Skeletal muscle satellite cell (primary cell): ENCODE results near the gene CEP152.

ENCODE experiments used
- H3K27me3 ChIP-seq: 2 replicates; pipeline ENCODE4 v1.7.0; 2013; ENCODE audit warnings: low read length; ENCODE audit not compliant: control insufficient read depth, insufficient read depth
- H3K36me3 ChIP-seq: 2 replicates; pipeline ENCODE4 v1.7.0; 2013; ENCODE audit warnings: mild to moderate bottlenecking, control low read depth, low read length; ENCODE audit not compliant: insufficient read depth
- H3K4me1 ChIP-seq: 2 replicates; pipeline ENCODE4 v1.7.0; 2013; ENCODE audit warnings: low read length; ENCODE audit not compliant: control insufficient read depth, insufficient read depth
- H3K4me2 ChIP-seq: 2 replicates; pipeline ENCODE4 v1.7.0; 2013; ENCODE audit warnings: mild to moderate bottlenecking, low read length
- H3K4me3 ChIP-seq: 2 replicates; pipeline ENCODE4 v1.7.0; 2013; ENCODE audit warnings: low read length
- H3K9ac ChIP-seq: 2 replicates; pipeline ENCODE4 v1.7.0; 2013; ENCODE audit warnings: mild to moderate bottlenecking, low read depth, low read length, moderate library complexity
- H3K9me3 ChIP-seq: replicated peaks from 2 replicates; pipeline ENCODE4 v1.7.0; 2013; ENCODE audit warnings: mild to moderate bottlenecking, control low read depth, low read length

The CEP152 gene

DNA sequence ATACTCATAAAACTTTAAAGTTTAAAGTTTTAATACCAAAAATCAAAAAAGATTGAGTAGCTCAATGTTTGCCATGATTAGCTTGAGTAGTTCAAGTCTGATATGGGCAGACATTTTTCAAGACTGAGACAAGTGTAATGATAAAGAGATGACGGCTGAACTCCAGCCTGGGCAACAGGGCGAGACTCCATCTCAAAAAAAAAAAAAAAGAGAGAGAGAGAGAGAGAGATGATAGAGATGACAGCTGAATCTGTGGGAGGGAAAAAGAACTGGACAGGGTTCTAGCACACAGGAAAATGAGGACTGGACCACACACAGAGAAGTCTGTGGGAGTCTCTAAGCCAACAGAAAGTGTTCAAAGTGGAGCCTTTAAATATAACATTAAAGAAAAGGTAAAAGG lies 25.2 kb downstream of the CEP152 start:
- Histone ChIP-seq H3K9me3 (no peaks in the 10 kb centered on the region), H3K27me3 (no peaks in the 10 kb centered on the region), H3K4me1 (peaks cover 5% of the 10 kb centered on the region), H3K4me3 (no peak overlapping the region), H3K9ac (no peak overlapping the region), H3K36me3 (peaks cover 7% of the 10 kb centered on the region), H3K4me2 (no peak overlapping the region)

DNA sequence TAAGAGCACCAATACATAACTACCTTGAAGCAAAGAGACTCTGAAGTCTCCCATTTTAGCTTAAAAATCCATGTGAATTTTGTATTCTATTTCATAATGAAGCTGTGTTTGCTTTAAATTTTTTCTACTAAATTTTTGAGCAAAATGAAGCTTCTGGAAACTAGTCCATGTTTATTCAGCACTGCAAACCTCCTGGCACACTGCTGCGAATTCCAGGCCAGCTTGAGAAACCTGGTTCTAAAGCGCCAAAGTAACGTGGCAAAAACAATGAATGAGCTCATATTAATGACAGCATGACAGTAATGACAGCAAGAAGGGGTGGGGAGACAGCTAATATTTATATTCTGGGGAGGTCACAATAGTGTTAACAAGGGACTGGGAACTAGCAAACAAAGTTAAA lies 25.7 kb downstream of the CEP152 start:
- peaks cover 5% of the 10 kb centered on the region for H3K4me1 ChIP-seq
- no peak overlapping the region for H3K9ac ChIP-seq
- no peaks in the 10 kb centered on the region for H3K9me3 ChIP-seq
- peaks cover 7% of the 10 kb centered on the region for H3K36me3 ChIP-seq
- no peak overlapping the region for H3K4me2 ChIP-seq
- H3K4me3 ChIP-seq, result no peak overlapping the region
- no peaks in the 10 kb centered on the region for H3K27me3 ChIP-seq

DNA sequence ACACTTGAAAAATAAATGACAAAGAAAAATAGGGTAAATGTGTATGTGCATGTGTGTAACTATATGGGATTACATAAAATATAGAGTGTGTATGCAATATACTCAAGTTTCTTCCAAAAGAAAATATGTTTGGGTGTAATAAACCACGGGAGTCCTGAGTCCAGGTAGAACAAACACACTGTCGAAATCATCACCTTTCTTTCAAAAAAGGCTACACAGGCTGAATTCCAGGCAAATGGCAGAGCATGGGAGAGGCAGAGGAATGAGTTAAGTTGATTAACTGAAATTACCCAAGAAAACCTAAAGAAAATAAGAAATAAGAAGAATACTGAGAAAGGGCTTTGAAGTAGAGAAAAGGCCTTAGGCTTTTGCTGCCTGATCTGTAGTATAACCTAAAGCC lies 26.1 kb downstream of the CEP152 start:
- Histone ChIP-seq H3K4me1 (peaks cover 5% of the 10 kb centered on the region), H3K4me3 (no peak overlapping the region), H3K4me2 (no peak overlapping the region), H3K9ac (no peak overlapping the region), H3K9me3 (no peaks in the 10 kb centered on the region), H3K27me3 (no peaks in the 10 kb centered on the region), H3K36me3 (peaks cover 7% of the 10 kb centered on the region)

DNA sequence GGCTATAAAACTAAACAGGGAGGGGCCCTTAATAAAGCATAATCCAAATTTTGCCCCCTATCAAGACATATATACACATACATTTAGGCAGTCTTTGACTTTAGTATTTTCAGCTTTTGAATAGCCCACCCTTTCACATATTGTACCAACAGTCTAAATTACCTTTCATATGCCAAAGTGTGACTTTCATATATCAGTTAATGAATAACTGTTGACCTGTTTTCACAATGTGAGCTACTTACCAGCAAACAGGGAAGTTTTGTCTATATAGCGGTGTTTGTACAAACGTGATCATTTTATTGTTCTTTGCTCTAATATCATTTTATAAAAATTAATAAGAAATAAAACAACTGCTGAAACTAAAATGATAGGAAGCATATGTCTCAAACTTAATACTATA lies 28.0 kb downstream of the CEP152 start:
- Histone ChIP-seq H3K27me3 (no peaks in the 10 kb centered on the region), H3K9ac (no peak overlapping the region), H3K36me3 (peaks cover 7% of the 10 kb centered on the region), H3K4me3 (no peak overlapping the region), H3K9me3 (no peaks in the 10 kb centered on the region), H3K4me1 (peaks cover 5% of the 10 kb centered on the region), H3K4me2 (no peak overlapping the region)

DNA sequence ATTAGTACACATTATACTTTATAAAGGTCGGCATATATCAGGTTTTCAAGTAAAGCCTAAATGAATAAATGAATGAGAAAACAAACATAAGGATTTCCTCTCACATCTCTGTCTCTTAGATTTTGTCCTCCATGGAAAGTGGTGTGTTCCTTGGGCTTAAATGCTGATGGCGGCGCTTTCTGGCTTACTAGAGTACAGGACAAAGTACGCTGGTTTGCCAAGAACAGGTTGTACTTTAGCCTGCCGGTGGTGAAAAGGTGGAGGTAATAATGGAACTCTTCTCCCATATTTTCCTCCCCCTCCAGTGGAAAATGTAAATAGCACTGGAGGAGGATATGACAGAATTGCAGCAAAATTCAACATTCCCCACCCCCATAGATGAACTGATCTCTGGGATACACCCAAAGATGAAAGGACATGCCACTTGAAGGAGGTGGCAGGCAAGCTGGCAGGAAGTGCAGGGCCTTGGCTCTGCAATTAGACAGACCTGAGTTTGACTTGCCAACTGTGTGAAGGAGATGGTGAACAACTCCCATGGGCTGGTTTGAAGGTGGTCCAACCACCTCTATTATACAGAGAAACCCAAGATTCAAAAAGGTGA lies 29.3 kb downstream of the CEP152 start:
- Histone ChIP-seq H3K27me3 (no peaks in the 10 kb centered on the region), H3K36me3 (peaks cover 7% of the 10 kb centered on the region), H3K4me1 (peaks cover 5% of the 10 kb centered on the region)

DNA sequence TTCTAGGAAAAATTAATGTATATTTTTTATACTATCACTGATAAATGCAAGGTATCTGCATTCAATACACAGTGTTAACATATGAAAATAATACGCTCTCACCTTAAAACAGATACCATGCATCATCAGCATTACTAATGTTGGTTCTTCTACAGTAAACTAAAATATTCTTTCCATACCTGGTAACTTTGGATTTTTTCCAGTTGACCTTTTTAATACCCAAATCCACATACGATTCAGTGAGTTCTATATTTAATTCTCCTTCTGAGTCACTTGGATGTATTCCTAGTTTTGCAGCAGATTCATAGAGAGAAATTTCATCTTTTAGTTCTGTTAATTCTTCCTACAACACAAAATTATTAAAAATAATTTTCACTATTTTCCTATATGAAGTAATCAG lies 29.9 kb downstream of the CEP152 start:
- H3K4me1 ChIP-seq, result peaks cover 5% of the 10 kb centered on the region
- no peak overlapping the region for H3K9ac ChIP-seq
- no peak overlapping the region for H3K4me3 ChIP-seq
- H3K27me3 ChIP-seq, result no peaks in the 10 kb centered on the region
- no peaks in the 10 kb centered on the region for H3K9me3 ChIP-seq
- H3K4me2 ChIP-seq, result no peak overlapping the region
- H3K36me3 ChIP-seq, result peaks cover 7% of the 10 kb centered on the region

More for the DNA sequence above, 29.3 kb downstream of the CEP152 start:
- Histone ChIP-seq H3K9me3 (no peaks in the 10 kb centered on the region), H3K9ac (no peak overlapping the region), H3K4me2 (no peak overlapping the region), H3K4me3 (no peak overlapping the region)

DNA sequence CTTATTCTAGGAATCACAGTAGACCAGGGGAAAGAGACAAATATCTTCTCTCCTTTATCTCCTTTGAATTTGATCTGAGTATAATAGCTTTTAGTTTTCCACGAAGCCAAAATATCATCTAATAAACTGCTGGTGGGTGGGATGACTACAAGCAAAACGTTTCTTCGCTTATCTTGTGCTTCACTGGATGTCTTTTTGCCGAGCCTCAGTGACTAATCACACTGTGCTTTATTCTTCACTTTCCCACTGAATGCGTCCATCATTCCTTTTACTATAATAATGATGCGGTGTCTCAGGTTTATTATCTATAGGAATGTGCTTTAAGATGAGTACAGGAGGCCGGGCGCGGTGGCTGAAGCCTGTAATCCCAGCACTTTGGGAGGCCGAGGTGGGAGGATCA lies 32.5 kb downstream of the CEP152 start:
- Histone ChIP-seq H3K9ac (no peak overlapping the region), H3K4me2 (no peak overlapping the region), H3K36me3 (peaks cover 5% of the 10 kb centered on the region), H3K27me3 (no peaks in the 10 kb centered on the region), H3K4me1 (peaks cover 9% of the 10 kb centered on the region), H3K9me3 (no peaks in the 10 kb centered on the region), H3K4me3 (no peak overlapping the region)

DNA sequence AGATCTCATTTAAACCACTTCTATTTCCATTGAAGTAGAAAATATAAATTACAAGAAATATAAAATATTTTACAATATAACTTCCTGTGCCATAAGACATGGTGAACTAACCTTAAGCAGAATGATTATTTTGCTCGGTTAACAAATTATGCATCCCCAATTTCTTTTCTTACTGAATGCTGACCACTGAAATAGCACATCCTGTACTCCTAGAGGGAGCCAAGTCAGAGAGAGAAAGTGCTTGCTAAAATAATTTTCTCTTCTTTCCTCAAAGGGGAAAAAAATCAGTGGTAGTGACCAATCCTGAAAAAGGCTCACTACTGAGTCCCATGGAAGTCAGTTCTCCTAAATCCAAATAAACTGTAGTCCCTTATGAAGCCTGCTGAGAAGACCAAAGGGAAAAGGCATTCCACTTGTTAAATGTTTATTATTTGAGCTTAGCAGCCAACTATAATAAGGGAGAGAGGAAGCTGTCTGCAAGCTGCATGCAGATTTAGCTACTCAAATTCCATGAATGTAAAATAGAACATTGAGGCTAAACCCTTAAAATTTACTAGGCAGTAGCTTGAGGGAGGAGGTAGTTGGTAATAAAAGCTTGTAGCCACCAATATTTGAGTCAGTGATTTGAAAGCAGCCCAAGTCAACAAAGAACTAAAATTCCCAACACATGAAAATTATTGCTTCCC lies 33.1 kb downstream of the CEP152 start:
- Histone ChIP-seq H3K9me3 (no peaks in the 10 kb centered on the region), H3K36me3 (peaks cover 2% of the 10 kb centered on the region), H3K4me2 (no peak overlapping the region)

DNA sequence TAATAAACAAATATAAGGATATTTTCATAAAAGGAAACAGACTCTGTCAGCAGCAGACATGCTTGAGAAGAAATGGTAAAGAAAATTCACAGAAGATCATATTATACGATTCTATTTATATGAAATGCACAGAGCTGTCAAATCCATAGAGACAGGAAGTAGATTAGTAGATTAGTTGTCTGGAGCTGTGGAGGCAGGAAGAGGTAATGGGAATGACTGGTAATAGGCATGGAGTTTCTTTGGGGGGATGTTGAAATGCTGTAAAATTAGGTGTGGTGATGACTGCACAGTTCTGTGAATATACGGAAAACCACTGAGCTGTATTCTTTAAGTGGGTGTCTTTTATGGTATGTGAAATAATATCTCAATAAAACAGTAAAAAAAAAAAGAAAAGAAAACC lies 35.3 kb downstream of the CEP152 start:
- no peaks in the 10 kb centered on the region for H3K9me3 ChIP-seq
- no peak overlapping the region for H3K9ac ChIP-seq
- no peaks in the 10 kb centered on the region for H3K27me3 ChIP-seq
- peaks cover 6% of the 10 kb centered on the region for H3K4me1 ChIP-seq
- no peak overlapping the region for H3K4me3 ChIP-seq
- no peak overlapping the region for H3K4me2 ChIP-seq
- no peaks in the 10 kb centered on the region for H3K36me3 ChIP-seq

More for the DNA sequence above, 33.1 kb downstream of the CEP152 start:
- no peak overlapping the region for H3K4me3 ChIP-seq
- H3K4me1 ChIP-seq, result peaks cover 12% of the 10 kb centered on the region
- no peaks in the 10 kb centered on the region for H3K27me3 ChIP-seq
- no peak overlapping the region for H3K9ac ChIP-seq

DNA sequence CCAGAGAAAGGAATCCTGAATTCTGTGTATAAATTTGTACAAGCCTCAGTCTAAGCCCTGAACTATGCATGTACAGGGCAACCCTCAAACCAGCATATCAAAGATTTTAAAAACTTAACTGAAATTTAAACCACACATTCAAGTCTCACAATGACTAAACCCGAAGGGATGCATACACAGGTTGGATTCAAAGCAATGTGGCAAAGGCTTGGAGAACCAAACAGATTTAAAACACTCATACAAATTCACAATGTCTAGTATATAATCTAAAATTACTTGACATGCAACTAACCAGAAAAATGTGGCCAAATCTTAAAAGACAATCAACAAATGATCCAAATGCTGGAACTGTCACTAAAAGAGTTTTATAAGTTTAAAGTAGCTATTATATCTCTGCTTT lies 36.4 kb downstream of the CEP152 start:
- peaks cover 6% of the 10 kb centered on the region for H3K4me1 ChIP-seq
- no peaks in the 10 kb centered on the region for H3K27me3 ChIP-seq
- no peak overlapping the region for H3K4me3 ChIP-seq
- H3K4me2 ChIP-seq, result no peak overlapping the region
- H3K36me3 ChIP-seq, result peaks cover 3% of the 10 kb centered on the region
- H3K9me3 ChIP-seq, result no peaks in the 10 kb centered on the region
- H3K9ac ChIP-seq, result no peak overlapping the region

DNA sequence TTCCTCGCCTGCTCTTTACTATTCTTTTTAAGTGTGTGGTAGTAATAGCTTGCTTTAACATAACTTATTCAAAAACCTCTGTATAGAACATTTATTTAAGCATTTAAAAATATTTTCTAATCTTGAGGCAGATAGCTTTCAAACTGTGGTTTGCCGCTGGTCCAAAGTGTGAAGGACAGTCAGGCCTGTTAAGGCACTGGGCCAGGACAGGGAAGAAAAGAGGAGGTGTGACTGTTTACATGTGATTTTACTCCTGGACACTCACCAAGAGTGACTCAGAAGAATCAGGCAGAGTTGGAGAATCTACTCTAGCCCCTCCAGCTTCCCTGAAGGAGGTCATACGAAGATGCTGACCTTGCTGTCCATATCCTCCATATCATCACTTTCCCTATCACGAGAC lies 44.7 kb downstream of the CEP152 start:
- Histone ChIP-seq H3K9me3 (no peaks in the 10 kb centered on the region), H3K36me3 (peaks cover 16% of the 10 kb centered on the region), H3K9ac (no peak overlapping the region)

DNA sequence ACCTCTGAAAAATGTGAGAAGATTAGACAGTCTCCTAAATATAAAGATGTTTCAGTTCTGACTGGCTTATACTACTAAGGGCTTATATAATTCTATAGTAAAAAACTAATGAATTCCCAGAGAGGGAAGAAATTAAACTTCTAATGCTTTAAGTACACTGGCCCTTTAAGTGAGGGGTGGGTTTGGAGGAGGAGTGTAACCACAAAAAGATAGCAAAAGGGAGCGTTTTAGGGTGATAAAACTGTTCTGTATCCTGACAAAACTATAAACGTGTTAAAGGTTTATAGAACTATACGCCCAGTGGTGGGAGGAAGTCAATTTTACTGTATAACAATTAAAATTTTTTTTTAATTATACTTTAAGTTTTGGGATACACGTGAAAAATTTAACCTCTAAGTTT lies 45.8 kb downstream of the CEP152 start:
- H3K4me2 ChIP-seq, result no peak overlapping the region
- H3K4me1 ChIP-seq, result no peaks in the 10 kb centered on the region
- no peak overlapping the region for H3K9ac ChIP-seq
- peaks cover 13% of the 10 kb centered on the region for H3K36me3 ChIP-seq
- no peaks in the 10 kb centered on the region for H3K27me3 ChIP-seq
- H3K4me3 ChIP-seq, result no peak overlapping the region
- H3K9me3 ChIP-seq, result no peaks in the 10 kb centered on the region

More for the DNA sequence above, 44.7 kb downstream of the CEP152 start:
- no peak overlapping the region for H3K4me3 ChIP-seq
- H3K27me3 ChIP-seq, result no peaks in the 10 kb centered on the region
- H3K4me2 ChIP-seq, result no peak overlapping the region
- H3K4me1 ChIP-seq, result no peaks in the 10 kb centered on the region
